ENCODE results near the gene CCDC197.

Gene CCDC197

GRCh38 chr14:93981316-93982229 is 15.5 kb upstream of the CCDC197 start:
- no peaks in the 10 kb centered on the region for H3K79me2 ChIP-seq (ENCODE audit: insufficient read depth, low read length)
- TF ChIP-seq CTCF (IDR thresholded peaks at IDR 0.05; ENCODE audit: insufficient read depth, low read length, poor library complexity, severe bottlenecking): no peak
- no peak for TF ChIP-seq EZH2phosphoT487 (conservative IDR thresholded peaks at IDR 0.05; ENCODE audit: low read length)
- no peaks in the 10 kb centered on the region for H3K9me2 ChIP-seq (replicated peaks; ENCODE audit: insufficient read depth, low read length)
- H2AFZ ChIP-seq (ENCODE audit: low read depth, low read length, severe bottlenecking): no peak overlapping the region
- no peak overlapping the region for H3K9ac ChIP-seq (ENCODE audit: low read length)
- no peaks in the 10 kb centered on the region for H3K27me3 ChIP-seq (ENCODE audit: low read length)
- H4K20me1 ChIP-seq (ENCODE audit: low read depth, low read length): no peaks in the 10 kb centered on the region
- no peak overlapping the region for H3K4me3 ChIP-seq (ENCODE audit: insufficient read depth, low read length, poor library complexity, severe bottlenecking)
- peaks cover 8% of the 10 kb centered on the region; the same call in 1 of the 2 replicates for H3K9me3 ChIP-seq (ENCODE audit: insufficient read depth, low read length)
- H3K36me3 ChIP-seq (ENCODE audit: low read length): peaks cover 2% of the 10 kb centered on the region; the same call in 1 of the 2 replicates
- H3K4me2 ChIP-seq (ENCODE audit: low read depth, low read length, poor library complexity, severe bottlenecking): no peak overlapping the region
- no peak overlapping the region for H3K27ac ChIP-seq (ENCODE audit: low read depth, low read length)
- H3F3A ChIP-seq (ENCODE audit: insufficient read depth): peaks cover 29% of the 10 kb centered on the region

GRCh38 chr14:93982230-93983007 is 14.7 kb upstream of the CCDC197 start:
- Histone ChIP-seq H3K36me3 (ENCODE audit: low read length) (peaks cover 2% of the 10 kb centered on the region; the same call in 1 of the 2 replicates), H3K79me2 (ENCODE audit: insufficient read depth, low read length) (no peaks in the 10 kb centered on the region), H3K4me2 (ENCODE audit: low read depth, low read length, poor library complexity, severe bottlenecking) (no peak overlapping the region), H3F3A (ENCODE audit: insufficient read depth) (peaks cover 20% of the 10 kb centered on the region), H4K20me1 (ENCODE audit: low read depth, low read length) (no peaks in the 10 kb centered on the region), H3K4me3 (ENCODE audit: insufficient read depth, low read length, poor library complexity, severe bottlenecking) (no peak overlapping the region), H3K9me2 (replicated peaks; ENCODE audit: insufficient read depth, low read length) (no peaks in the 10 kb centered on the region), H3K27me3 (ENCODE audit: low read length) (no peaks in the 10 kb centered on the region), H3K27ac (ENCODE audit: low read depth, low read length) (no peak overlapping the region), H3K9ac (ENCODE audit: low read length) (no peak overlapping the region), H3K9me3 (ENCODE audit: insufficient read depth, low read length) (peaks cover 6% of the 10 kb centered on the region; the same call in 1 of the 2 replicates), H2AFZ (ENCODE audit: low read depth, low read length, severe bottlenecking) (no peak overlapping the region)
- no peak for TF ChIP-seq CTCF (IDR thresholded peaks at IDR 0.05; ENCODE audit: insufficient read depth, low read length, poor library complexity, severe bottlenecking)
- TF ChIP-seq EZH2phosphoT487 (conservative IDR thresholded peaks at IDR 0.05; ENCODE audit: low read length): no peak

- H3K79me2 ChIP-seq (ENCODE audit: insufficient read depth, low read length): no peaks in the 10 kb centered on the region
- no peak overlapping the region for H3K4me2 ChIP-seq (ENCODE audit: low read depth, low read length, poor library complexity, severe bottlenecking)
- H3F3A ChIP-seq (ENCODE audit: insufficient read depth): peaks cover 5% of the 10 kb centered on the region
- H3K27ac ChIP-seq (ENCODE audit: low read depth, low read length): no peak overlapping the region
- H3K27me3 ChIP-seq (ENCODE audit: low read length): no peaks in the 10 kb centered on the region
- no peaks in the 10 kb centered on the region for H3K9me2 ChIP-seq (replicated peaks; ENCODE audit: insufficient read depth, low read length)
- H3K9me3 ChIP-seq (ENCODE audit: insufficient read depth, low read length): no peaks in the 10 kb centered on the region
- no peak overlapping the region for H2AFZ ChIP-seq (ENCODE audit: low read depth, low read length, severe bottlenecking)
- no peaks in the 10 kb centered on the region for H4K20me1 ChIP-seq (ENCODE audit: low read depth, low read length)
- H3K9ac ChIP-seq (ENCODE audit: low read length): no peak overlapping the region
- H3K36me3 ChIP-seq (ENCODE audit: low read length): no peaks in the 10 kb centered on the region
- no peak for TF ChIP-seq CTCF (IDR thresholded peaks at IDR 0.05; ENCODE audit: insufficient read depth, low read length, poor library complexity, severe bottlenecking)
- H3K4me3 ChIP-seq (ENCODE audit: insufficient read depth, low read length, poor library complexity, severe bottlenecking): no peak overlapping the region
Observed at GRCh38 chr14:93984070-93984469, 13.0 kb upstream of the CCDC197 start.

All from SU-DHL-6 (cell line).